Measurements from ENCODE around the gene TMEM184B. TPM values are rescaled to one million over a fixed set of nuclear protein-coding genes. Genes with fewer than 3 reads are reported as not detected.

The TMEM184B gene
- total RNA-seq, 1 experiment from 2014 or later, result 54.2 TPM

DNA sequence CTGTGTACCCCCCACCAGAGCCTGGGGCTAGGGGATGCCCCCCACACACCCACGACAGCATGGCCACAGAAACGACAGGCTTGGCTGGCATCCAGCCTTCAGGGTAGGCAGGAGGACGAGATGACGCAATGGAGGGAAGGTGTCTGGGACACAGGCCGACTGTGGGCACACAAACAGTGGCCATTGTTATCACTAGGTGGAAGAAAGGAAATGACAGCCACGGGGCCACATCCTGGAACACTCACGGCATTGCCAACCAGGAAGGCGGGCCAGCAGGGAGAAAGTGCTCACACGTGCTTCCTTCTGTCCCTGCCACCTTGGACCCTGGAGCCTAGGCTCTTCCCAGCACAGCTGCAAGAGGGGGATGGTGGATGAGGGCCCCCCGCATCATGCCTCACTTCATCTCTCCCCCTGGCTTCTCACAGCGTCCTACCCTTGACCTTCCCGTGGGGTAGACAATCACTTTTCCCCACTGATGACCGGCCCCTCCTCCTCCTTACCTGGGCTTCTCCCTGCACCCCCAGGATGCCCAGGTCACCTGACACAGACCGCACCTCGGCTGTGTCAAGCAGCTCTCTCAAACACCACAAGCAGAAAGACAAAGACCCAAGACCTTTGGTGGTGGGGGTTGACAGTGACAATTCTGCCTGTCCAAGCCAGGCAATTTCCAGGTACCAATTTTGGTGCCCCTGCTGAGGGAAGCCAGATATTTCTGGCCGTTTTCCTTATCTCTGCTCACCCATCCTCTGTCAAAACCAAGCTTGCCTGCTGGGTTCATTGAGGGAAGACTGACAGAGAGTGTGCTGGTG lies 99.8 kb downstream of the TMEM184B start:
- Histone ChIP-seq H3K36me3 (ENCODE audit: control insufficient read depth, insufficient read depth, low read length) (no peaks in the 10 kb centered on the region), H3K27ac (ENCODE audit: low read length) (peak overlapping the region; percentile 57; the same call in 1 of the 2 replicates), H3K27me3 (ENCODE audit: control insufficient read depth, insufficient read depth, low read length) (no peaks in the 10 kb centered on the region), H3K4me1 (ENCODE audit: control insufficient read depth, insufficient read depth, low read length) (peaks cover 23% of the 10 kb centered on the region), H3K4me3 (ENCODE audit: low read depth in 2 of 2, low read length in 2 of 2) (no peak overlapping the region), H3K9me3 (ENCODE audit: control insufficient read depth, insufficient read depth, low read depth, low read length) (no peaks in the 10 kb centered on the region)
- intact Hi-C loops (cut with micrococcal nuclease; ENCODE audit: unreplicated experiment) (no loop called here), in situ Hi-C loops (cut with HindIII; ENCODE audit: low pct_unique_long_range_greater_than_20kb, low sequenced_read_pairs) (no loop called here)
- ChIA-PET POLR2A (no interaction called here), CTCF (no interaction called here)
- no peak for DNase-seq (ENCODE audit: low read depth, low spot score)
- ATAC-seq, result peak; percentile 47
- BruUV-seq (replicated peaks), result no TSS peak
- no peak for TF ChIP-seq TCF7L2 (IDR thresholded peaks at IDR 0.05; ENCODE audit: low read depth, low read length)
- TF ChIP-seq, protein P1, sequence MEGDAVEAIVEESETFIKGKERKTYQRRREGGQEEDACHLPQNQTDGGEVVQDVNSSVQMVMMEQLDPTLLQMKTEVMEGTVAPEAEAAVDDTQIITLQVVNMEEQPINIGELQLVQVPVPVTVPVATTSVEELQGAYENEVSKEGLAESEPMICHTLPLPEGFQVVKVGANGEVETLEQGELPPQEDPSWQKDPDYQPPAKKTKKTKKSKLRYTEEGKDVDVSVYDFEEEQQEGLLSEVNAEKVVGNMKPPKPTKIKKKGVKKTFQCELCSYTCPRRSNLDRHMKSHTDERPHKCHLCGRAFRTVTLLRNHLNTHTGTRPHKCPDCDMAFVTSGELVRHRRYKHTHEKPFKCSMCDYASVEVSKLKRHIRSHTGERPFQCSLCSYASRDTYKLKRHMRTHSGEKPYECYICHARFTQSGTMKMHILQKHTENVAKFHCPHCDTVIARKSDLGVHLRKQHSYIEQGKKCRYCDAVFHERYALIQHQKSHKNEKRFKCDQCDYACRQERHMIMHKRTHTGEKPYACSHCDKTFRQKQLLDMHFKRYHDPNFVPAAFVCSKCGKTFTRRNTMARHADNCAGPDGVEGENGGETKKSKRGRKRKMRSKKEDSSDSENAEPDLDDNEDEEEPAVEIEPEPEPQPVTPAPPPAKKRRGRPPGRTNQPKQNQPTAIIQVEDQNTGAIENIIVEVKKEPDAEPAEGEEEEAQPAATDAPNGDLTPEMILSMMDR (IDR thresholded peaks at IDR 0.05), result no peak
- TF ChIP-seq, protein P2, sequence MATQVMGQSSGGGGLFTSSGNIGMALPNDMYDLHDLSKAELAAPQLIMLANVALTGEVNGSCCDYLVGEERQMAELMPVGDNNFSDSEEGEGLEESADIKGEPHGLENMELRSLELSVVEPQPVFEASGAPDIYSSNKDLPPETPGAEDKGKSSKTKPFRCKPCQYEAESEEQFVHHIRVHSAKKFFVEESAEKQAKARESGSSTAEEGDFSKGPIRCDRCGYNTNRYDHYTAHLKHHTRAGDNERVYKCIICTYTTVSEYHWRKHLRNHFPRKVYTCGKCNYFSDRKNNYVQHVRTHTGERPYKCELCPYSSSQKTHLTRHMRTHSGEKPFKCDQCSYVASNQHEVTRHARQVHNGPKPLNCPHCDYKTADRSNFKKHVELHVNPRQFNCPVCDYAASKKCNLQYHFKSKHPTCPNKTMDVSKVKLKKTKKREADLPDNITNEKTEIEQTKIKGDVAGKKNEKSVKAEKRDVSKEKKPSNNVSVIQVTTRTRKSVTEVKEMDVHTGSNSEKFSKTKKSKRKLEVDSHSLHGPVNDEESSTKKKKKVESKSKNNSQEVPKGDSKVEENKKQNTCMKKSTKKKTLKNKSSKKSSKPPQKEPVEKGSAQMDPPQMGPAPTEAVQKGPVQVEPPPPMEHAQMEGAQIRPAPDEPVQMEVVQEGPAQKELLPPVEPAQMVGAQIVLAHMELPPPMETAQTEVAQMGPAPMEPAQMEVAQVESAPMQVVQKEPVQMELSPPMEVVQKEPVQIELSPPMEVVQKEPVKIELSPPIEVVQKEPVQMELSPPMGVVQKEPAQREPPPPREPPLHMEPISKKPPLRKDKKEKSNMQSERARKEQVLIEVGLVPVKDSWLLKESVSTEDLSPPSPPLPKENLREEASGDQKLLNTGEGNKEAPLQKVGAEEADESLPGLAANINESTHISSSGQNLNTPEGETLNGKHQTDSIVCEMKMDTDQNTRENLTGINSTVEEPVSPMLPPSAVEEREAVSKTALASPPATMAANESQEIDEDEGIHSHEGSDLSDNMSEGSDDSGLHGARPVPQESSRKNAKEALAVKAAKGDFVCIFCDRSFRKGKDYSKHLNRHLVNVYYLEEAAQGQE (IDR thresholded peaks at IDR 0.05; ENCODE audit: insufficient read depth in 1 of 2, low read depth in 2 of 2, low read length in 1 of 2), result no peak
- no peak for TF ChIP-seq POLR2AphosphoS5 (IDR thresholded peaks at IDR 0.05; ENCODE audit: low read depth, low read length)

DNA sequence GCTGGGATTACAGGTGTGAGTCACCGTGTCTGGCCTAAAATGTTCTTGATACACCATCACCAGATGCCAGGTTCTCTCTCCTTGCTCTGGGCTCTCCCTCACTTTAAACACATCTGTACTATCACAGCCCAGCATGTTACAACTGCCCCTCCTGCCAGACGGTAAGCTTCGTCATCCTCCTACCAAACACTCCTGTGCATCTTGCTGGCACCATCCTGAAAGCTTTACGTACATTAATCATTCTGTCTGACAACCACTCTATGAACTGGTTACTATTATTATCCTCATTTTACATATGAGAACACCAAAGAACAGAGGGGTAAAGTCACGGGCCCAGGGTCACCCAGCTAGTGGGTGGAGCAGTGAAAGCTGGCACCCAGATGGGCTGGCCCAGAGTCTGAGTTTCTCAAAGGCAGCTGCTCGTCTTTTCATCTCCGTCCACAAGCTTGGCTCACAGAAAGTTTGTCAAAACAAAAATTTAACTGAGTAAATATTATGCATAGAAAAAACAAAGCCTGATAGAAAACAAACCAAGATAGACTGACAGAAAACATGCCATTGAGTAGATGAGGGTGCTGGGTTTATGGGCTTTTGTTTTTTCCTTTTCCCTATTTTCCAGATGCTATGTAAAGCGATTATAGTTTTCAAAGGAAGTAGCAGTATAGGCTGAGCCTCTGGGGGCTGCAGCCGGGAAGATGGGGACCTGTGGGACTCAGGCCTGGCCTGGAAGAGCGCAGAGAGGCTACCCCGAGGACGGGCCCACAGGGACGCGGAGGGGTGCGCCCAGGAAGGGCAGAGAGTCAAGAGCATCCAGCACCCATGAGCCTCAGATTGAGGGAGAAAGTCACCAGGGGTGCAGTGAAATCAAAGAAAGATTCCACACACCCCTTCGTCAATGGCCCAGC lies 100.6 kb downstream of the TMEM184B start:
- peak; percentile 9; the same call in 1 of the 2 replicates for ATAC-seq
- H3K27ac ChIP-seq (ENCODE audit: low read length), result peak overlapping the region; percentile 57; the same call in 1 of the 2 replicates
- intact Hi-C loops (cut with micrococcal nuclease; ENCODE audit: unreplicated experiment) (no loop called here), in situ Hi-C loops (cut with HindIII; ENCODE audit: low pct_unique_long_range_greater_than_20kb, low sequenced_read_pairs) (no loop called here)
- ChIA-PET CTCF (interaction anchor here (0.8 kb wide), 1 partner anchor 58 kb away, joined by 3 read pairs; no protein-coding TSS in a partner anchor), POLR2A (no interaction called here)
- DNase-seq (ENCODE audit: low read depth, low spot score), result no peak
- BruUV-seq (replicated peaks), result no TSS peak
- H3K27me3 ChIP-seq (ENCODE audit: control insufficient read depth, insufficient read depth, low read length), result no peaks in the 10 kb centered on the region
- no peak overlapping the region for H3K4me3 ChIP-seq (ENCODE audit: low read depth in 2 of 2, low read length in 2 of 2)
- H3K9me3 ChIP-seq (ENCODE audit: control insufficient read depth, insufficient read depth, low read depth, low read length), result no peaks in the 10 kb centered on the region
- TF ChIP-seq TCF7L2 (IDR thresholded peaks at IDR 0.05; ENCODE audit: low read depth, low read length) (no peak), SIN3A (IDR thresholded peaks at IDR 0.05; ENCODE audit: borderline replicate concordance, insufficient read depth, low read depth, low read length) (no peak), POLR2AphosphoS5 (IDR thresholded peaks at IDR 0.05; ENCODE audit: low read depth, low read length) (no peak)
- TF ChIP-seq, protein P2 (IDR thresholded peaks at IDR 0.05; ENCODE audit: insufficient read depth in 1 of 2, low read depth in 2 of 2, low read length in 1 of 2), result no peak
- TF ChIP-seq, protein P1 (IDR thresholded peaks at IDR 0.05), result no peak
- no peaks in the 10 kb centered on the region for H3K36me3 ChIP-seq (ENCODE audit: control insufficient read depth, insufficient read depth, low read length)
- peaks cover 15% of the 10 kb centered on the region for H3K4me1 ChIP-seq (ENCODE audit: control insufficient read depth, insufficient read depth, low read length)

All from Panc1 (cell line).